IgD-negative memory B cell (primary cell): ENCODE results near the gene CBL. TPM values are rescaled to one million over a fixed set of nuclear protein-coding genes. Genes with fewer than 3 reads are reported as not detected.

Source experiments
- H3K27ac Mint-ChIP-seq, 3 donors: one replicate each; pipeline ENCODE4 v1.8.0; 2020 to 2022; ENCODE audit warnings: mild to moderate bottlenecking in 3 of 3, mixed read lengths in 3 of 3, moderate library complexity in 1 of 3
- H3K27me3 Mint-ChIP-seq: one replicate; pipeline ENCODE4 v1.8.0; 2021; ENCODE audit warnings: mixed read lengths
- H3K36me3 Mint-ChIP-seq: one replicate; pipeline ENCODE4 v1.8.0; 2020; ENCODE audit warnings: mild to moderate bottlenecking, mixed read lengths
- H3K4me1 Mint-ChIP-seq, 3 donors: one replicate each; pipeline ENCODE4 v1.8.0; 2020 to 2022; ENCODE audit warnings: mixed read lengths in 3 of 3, mild to moderate bottlenecking in 1 of 3
- H3K4me3 Mint-ChIP-seq, 4 donors: one replicate each; pipeline ENCODE4 v1.8.0; 2020 to 2022; ENCODE audit warnings: mild to moderate bottlenecking in 4 of 4, mixed read lengths in 4 of 4, moderate library complexity in 3 of 4
- H3K9me3 Mint-ChIP-seq, 3 donors: one replicate each; pipeline ENCODE4 v1.8.0; 2020 to 2021; ENCODE audit warnings: mixed read lengths in 3 of 3, mild to moderate bottlenecking in 1 of 3
- polyA plus RNA-seq: library from polyadenylated mRNA; unstranded; fragments of 300-500 nt; fragmentation: Illumina TruSeq; gene quantifications from one replicate; pipeline ENCODE4 v1.2.3, GENCODE V29; 2021

Gene CBL
- polyA plus RNA-seq, 1 donor from 2014 or later: 10.0 TPM

DNA sequence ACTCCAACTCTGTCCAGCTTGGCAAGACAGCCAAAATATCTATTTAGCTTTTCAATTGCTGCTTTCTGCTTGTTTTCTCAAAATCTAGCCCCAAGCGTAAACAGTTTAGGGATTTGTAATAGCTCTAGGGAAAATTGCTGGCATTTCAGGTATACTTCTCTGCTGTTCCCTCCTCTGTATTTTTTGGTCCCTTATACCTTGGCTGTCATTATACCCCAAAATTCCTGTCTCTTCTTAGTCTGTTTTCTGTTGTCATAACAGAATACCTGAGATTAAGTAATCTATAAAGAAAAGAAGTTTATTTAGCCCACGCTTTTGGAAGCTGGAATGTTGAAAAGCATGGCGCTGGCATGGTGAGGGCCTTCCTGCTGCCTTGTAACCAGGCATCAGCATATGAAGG, 87.3 kb downstream of the CBL start:
- H3K9me3 Mint-ChIP-seq: no peaks in the 10 kb centered on the region

GRCh38 chr11:119295178-119295577, 89.0 kb downstream of the CBL start:
- H3K36me3 Mint-ChIP-seq: peaks cover 5% of the 10 kb centered on the region
- H3K4me1 Mint-ChIP-seq: no peaks in the 10 kb centered on the region
- H3K27me3 Mint-ChIP-seq: no peaks in the 10 kb centered on the region
- H3K4me3 Mint-ChIP-seq: no peak overlapping the region
- H3K27ac Mint-ChIP-seq: no peak overlapping the region
- H3K9me3 Mint-ChIP-seq: no peaks in the 10 kb centered on the region

More for the DNA sequence above, 87.3 kb downstream of the CBL start:
- Mint-ChIP-seq H3K27ac (no peak overlapping the region), H3K4me1 (no peaks in the 10 kb centered on the region), H3K27me3 (no peaks in the 10 kb centered on the region), H3K36me3 (peaks cover 5% of the 10 kb centered on the region), H3K4me3 (no peak overlapping the region)

DNA sequence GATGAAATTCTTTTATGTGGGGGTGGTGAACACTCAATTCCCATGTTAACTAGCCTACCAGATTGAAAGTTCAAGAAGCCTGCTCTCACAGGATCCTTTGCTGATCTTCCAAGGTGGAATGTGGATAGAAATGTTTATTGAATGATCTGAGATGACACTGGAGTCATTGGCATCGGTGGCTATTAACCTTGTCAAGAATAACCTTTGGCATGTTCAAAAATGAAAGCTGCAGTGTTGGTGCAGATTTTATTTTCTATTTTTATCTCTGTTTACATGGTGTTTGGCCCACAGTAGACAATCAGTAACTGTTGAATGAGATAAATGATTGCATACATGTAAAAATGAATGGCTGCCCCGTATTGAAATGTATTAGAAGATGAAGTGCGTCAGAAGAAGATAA, 91.8 kb downstream of the CBL start:
- H3K27ac Mint-ChIP-seq: no peak overlapping the region
- no peaks in the 10 kb centered on the region for H3K27me3 Mint-ChIP-seq
- H3K4me1 Mint-ChIP-seq: no peaks in the 10 kb centered on the region
- H3K9me3 Mint-ChIP-seq: no peaks in the 10 kb centered on the region
- H3K36me3 Mint-ChIP-seq: peaks cover 11% of the 10 kb centered on the region
- H3K4me3 Mint-ChIP-seq: no peak overlapping the region

DNA sequence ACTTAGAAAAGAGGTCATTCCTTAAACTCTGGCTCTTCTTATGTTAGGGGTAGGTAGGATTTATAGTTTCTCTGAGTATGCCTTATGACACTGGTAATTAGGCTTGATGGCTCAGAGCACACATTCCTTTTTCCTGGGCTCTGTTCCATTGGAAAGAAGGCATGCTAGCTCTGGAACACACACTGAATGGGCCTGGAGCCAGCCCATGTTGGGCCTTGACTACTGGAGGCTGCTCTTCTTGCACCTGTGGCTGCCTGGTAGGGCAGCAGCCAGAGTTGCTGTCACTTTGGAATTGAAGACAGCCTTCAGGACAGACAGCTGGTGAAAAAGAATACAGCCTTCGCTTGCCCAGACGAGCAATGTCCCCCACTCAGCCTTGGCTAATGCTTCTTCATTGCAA, 92.6 kb downstream of the CBL start:
- Mint-ChIP-seq H3K27me3 (no peaks in the 10 kb centered on the region), H3K9me3 (no peaks in the 10 kb centered on the region), H3K4me3 (no peak overlapping the region), H3K36me3 (peaks cover 12% of the 10 kb centered on the region), H3K27ac (no peak overlapping the region), H3K4me1 (no peaks in the 10 kb centered on the region)

DNA sequence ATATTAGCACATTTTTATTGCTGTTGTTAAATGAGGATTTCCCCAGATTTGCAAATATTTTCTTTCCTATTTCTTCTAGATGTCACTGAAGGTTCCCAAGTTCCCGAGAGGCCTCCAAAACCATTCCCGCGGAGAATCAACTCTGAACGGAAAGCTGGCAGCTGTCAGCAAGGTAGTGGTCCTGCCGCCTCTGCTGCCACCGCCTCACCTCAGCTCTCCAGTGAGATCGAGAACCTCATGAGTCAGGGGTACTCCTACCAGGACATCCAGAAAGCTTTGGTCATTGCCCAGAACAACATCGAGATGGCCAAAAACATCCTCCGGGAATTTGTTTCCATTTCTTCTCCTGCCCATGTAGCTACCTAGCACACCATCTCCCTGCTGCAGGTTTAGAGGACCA, 93.3 kb downstream of the CBL start:
- H3K36me3 Mint-ChIP-seq: peaks cover 14% of the 10 kb centered on the region
- H3K4me1 Mint-ChIP-seq: no peaks in the 10 kb centered on the region
- no peaks in the 10 kb centered on the region for H3K9me3 Mint-ChIP-seq
- no peak overlapping the region for H3K27ac Mint-ChIP-seq
- no peaks in the 10 kb centered on the region for H3K27me3 Mint-ChIP-seq
- H3K4me3 Mint-ChIP-seq: no peak overlapping the region

- Mint-ChIP-seq H3K27ac (no peak overlapping the region), H3K36me3 (peaks cover 19% of the 10 kb centered on the region), H3K27me3 (no peaks in the 10 kb centered on the region), H3K4me3 (no peak overlapping the region), H3K9me3 (no peaks in the 10 kb centered on the region), H3K4me1 (no peaks in the 10 kb centered on the region)
Observed at GRCh38 chr11:119300198-119300964, 94.2 kb downstream of the CBL start.

GRCh38 chr11:119303227-119303718, 97.1 kb downstream of the CBL start:
- H3K36me3 Mint-ChIP-seq: peaks cover 18% of the 10 kb centered on the region
- H3K27me3 Mint-ChIP-seq: no peaks in the 10 kb centered on the region
- no peak overlapping the region for H3K27ac Mint-ChIP-seq

DNA sequence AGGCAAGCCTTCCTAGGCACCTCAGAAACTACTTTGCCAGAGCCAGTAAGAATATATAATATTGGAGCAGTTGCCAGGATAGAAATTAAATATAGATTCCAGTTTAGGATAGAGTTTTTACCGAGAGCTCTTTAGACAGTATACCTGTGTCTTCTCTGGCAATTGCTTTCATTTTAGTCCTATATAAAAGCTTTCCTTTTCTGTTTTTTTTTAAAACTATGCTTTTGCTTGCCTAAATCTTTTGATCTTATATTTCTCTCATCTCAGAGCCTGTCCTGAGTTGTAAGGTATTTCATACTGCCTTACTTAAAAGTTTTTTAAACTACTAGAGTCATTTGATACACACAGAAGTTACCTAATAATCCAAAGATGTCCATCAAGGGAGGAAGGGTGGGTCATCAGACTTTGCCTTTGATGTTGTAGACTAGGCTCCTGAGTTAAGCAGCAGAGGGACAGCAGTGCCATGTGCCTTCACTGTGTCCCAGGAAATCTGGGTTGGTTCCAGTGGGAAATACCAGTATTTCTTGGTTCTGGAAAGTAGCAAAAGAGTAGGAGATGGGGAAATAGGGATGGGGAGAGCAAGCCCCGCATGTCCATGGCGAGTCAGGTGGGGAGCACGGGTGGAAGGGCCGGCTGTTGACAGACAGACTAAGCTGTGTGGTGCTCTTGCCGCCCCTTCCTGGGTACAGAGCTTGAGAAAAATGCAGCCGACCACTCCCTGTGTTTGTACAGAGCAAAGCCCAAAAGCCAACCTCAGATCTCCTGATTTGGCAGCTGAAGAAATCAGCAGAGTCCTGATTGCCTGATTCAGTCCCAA, 99.6 kb downstream of the CBL start:
- Mint-ChIP-seq H3K27me3 (no peaks in the 10 kb centered on the region), H3K36me3 (peaks cover 20% of the 10 kb centered on the region), H3K4me1 (peaks cover 0 to 1% (median 0%) of the 10 kb centered on the region in 3 donors), H3K9me3 (no peaks in the 10 kb centered on the region), H3K4me3 (no peak overlapping the region), H3K27ac (peak overlapping the region in 2 of 3 donors; percentile 53 to 67)

More at GRCh38 chr11:119303227-119303718, 97.1 kb downstream of the CBL start:
- Mint-ChIP-seq H3K4me1 (no peaks in the 10 kb centered on the region), H3K9me3 (no peaks in the 10 kb centered on the region), H3K4me3 (no peak overlapping the region)

GRCh38 chr11:119306373-119306890, 100.3 kb downstream of the CBL start:
- Mint-ChIP-seq H3K27ac (peak overlapping the region in 1 of 3 donors; percentile 67), H3K36me3 (peaks cover 19% of the 10 kb centered on the region), H3K4me3 (no peak overlapping the region), H3K4me1 (peaks cover 0 to 1% (median 0%) of the 10 kb centered on the region in 3 donors), H3K9me3 (no peaks in the 10 kb centered on the region), H3K27me3 (no peaks in the 10 kb centered on the region)

- no peaks in the 10 kb centered on the region for H3K9me3 Mint-ChIP-seq
- no peaks in the 10 kb centered on the region for H3K27me3 Mint-ChIP-seq
- H3K36me3 Mint-ChIP-seq: peaks cover 18% of the 10 kb centered on the region
- no peak overlapping the region for H3K27ac Mint-ChIP-seq
- H3K4me3 Mint-ChIP-seq: no peak overlapping the region
- peaks cover 0 to 1% (median 0%) of the 10 kb centered on the region in 3 donors for H3K4me1 Mint-ChIP-seq
Observed at GRCh38 chr11:119307219-119307618, 101.1 kb downstream of the CBL start.

- Mint-ChIP-seq H3K27ac (no peak overlapping the region), H3K27me3 (peaks cover 1% of the 10 kb centered on the region), H3K9me3 (no peaks in the 10 kb centered on the region), H3K4me3 (no peak overlapping the region), H3K36me3 (peaks cover 14% of the 10 kb centered on the region), H3K4me1 (peaks cover 0 to 1% (median 0%) of the 10 kb centered on the region in 3 donors)
Observed at GRCh38 chr11:119307974-119308373, 101.8 kb downstream of the CBL start.

DNA sequence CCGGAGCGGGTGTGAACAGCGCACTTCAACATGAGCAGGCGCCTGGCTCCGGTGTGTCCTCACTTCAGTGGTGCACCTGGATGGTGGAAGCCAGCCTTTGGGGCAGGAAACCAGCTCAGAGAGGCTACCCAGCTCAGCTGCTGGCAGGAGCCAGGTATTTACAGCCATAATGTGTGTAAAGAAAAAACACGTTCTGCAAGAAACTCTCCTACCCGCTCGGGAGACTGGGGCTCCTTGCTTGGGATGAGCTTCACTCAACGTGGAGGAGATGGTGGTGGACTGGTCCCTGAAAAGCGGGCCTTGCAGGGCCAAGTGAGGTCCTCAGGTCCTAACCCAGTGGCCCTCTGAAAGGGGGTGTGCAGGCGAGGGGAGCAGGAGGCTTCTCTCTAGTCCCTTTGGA, 103.3 kb downstream of the CBL start:
- Mint-ChIP-seq H3K27ac (peak overlapping the region in 2 of 3 donors; percentile 7 to 67), H3K4me1 (peaks cover 0 to 1% (median 0%) of the 10 kb centered on the region in 3 donors), H3K27me3 (peaks cover 5% of the 10 kb centered on the region), H3K9me3 (no peaks in the 10 kb centered on the region), H3K36me3 (peaks cover 8% of the 10 kb centered on the region), H3K4me3 (no peak overlapping the region)

DNA sequence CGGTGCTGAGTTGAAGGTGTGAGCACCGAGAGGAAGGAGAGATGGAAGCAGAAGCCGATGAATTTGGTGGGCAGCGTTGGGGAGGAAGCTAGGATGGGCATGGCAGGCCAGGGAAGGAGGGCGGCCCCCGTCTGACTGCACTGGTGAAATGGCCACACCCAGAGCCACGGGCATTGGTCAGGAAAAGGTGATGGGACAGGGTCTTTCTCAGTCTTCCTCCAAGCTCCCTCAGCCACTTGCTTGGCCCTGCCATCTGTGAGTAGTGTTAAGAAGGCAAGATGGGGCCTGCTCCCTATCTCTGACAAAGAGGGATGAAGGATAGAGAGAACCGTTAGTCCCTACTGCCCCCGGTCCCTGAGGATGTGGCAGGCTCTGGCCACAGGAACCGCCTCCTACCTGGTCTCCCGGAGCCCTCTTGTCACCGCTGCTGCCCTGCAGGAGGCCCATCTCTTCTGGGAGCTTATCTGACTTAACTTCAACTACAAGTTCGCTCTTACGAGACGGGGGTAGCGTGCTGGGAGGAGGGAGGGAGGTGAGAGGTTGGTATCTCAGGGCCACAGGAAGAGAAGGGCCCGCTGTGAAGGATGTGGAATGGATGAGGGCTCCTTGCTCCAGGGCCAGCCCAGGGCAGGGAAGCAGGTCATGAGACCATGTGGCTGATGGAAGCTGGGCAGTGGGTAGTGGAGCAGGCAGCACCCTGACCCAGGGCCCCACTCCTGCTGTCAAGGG, 104.0 kb downstream of the CBL start:
- peaks cover 0 to 5% (median 3%) of the 10 kb centered on the region in 3 donors for H3K4me1 Mint-ChIP-seq
- H3K9me3 Mint-ChIP-seq: no peaks in the 10 kb centered on the region
- H3K4me3 Mint-ChIP-seq: no peak overlapping the region
- H3K27ac Mint-ChIP-seq: peak overlapping the region in 1 of 3 donors; percentile 7
- H3K27me3 Mint-ChIP-seq: peaks cover 12% of the 10 kb centered on the region
- peaks cover 5% of the 10 kb centered on the region for H3K36me3 Mint-ChIP-seq

GRCh38 chr11:119310682-119311052, 104.5 kb downstream of the CBL start:
- Mint-ChIP-seq H3K27ac (no peak overlapping the region), H3K27me3 (peaks cover 16% of the 10 kb centered on the region), H3K9me3 (no peaks in the 10 kb centered on the region), H3K4me1 (peaks cover 0 to 8% (median 3%) of the 10 kb centered on the region in 3 donors), H3K36me3 (peaks cover 4% of the 10 kb centered on the region), H3K4me3 (no peak overlapping the region)
